Neural progenitor cell (in vitro differentiated cells): ENCODE results near the gene GPR183. TPM values are rescaled to one million over a fixed set of nuclear protein-coding genes. Genes with fewer than 3 reads are reported as not detected.

Experiments used
- DNase-seq: peaks from one replicate; pipeline ENCODE4 v3.0.0-alpha.2; 2016; ENCODE audit warnings: low spot score
- H2AFZ ChIP-seq: fragments of 200-600 bp; sonication (generic); replicated peaks from 2 replicates; pipeline ENCODE4 v1.6.1; 2016; ENCODE audit warnings: antibody characterized with exemption
- H3F3A ChIP-seq: fragments of 200-600 bp; sonication (generic); 2 replicates; pipeline ENCODE4 v1.6.1; 2016; ENCODE audit warnings: antibody characterized with exemption, low read depth
- H3K27ac ChIP-seq: fragments of 200-600 bp; sonication (generic); 2 replicates; pipeline ENCODE4 v1.5.1; 2016; ENCODE audit warnings: mild to moderate bottlenecking
- H3K27me3 ChIP-seq: fragments of 200-600 bp; sonication (generic); 2 replicates; pipeline ENCODE4 v1.6.1; 2016; ENCODE audit warnings: mild to moderate bottlenecking, moderate library complexity
- H3K36me3 ChIP-seq: fragments of 200-600 bp; sonication (generic); 2 replicates; pipeline ENCODE4 v1.5.1; 2016
- H3K4me1 ChIP-seq: fragments of 200-600 bp; sonication (generic); 2 replicates; pipeline ENCODE4 v1.6.1; 2016; ENCODE audit warnings: mixed run types
- H3K4me2 ChIP-seq: fragments of 200-600 bp; sonication (generic); 2 replicates; pipeline ENCODE4 v1.6.1; 2016
- H3K4me3 ChIP-seq: fragments of 200-600 bp; sonication (generic); 2 replicates; pipeline ENCODE4 v1.5.1; 2016
- H3K79me2 ChIP-seq: fragments of 200-600 bp; sonication (generic); 2 replicates; pipeline ENCODE4 v1.6.1; 2016; ENCODE audit warnings: low read depth
- H3K9ac ChIP-seq: fragments of 200-600 bp; sonication (generic); 2 replicates; pipeline ENCODE4 v1.6.1; 2016
- H3K9me3 ChIP-seq: fragments of 200-600 bp; sonication (generic); 2 replicates; pipeline ENCODE4 v1.5.1; 2016; ENCODE audit warnings: low read depth
- H4K20me1 ChIP-seq: fragments of 200-600 bp; sonication (generic); 2 replicates; pipeline ENCODE4 v1.6.1; 2016; ENCODE audit warnings: low read depth
- H3K27ac Mint-ChIP-seq: 3 replicates; pipeline ENCODE4 v1.8.0; 2021; ENCODE audit warnings: mixed read lengths
- H3K27me3 Mint-ChIP-seq: 2 replicates; pipeline ENCODE4 v1.8.0; 2022; ENCODE audit warnings: low read depth, mild to moderate bottlenecking, inconsistent platforms, moderate library complexity, mixed read lengths; ENCODE audit not compliant: insufficient read depth
- H3K36me3 Mint-ChIP-seq: 3 replicates; pipeline ENCODE4 v1.8.0; 2021; ENCODE audit warnings: mixed read lengths
- H3K4me1 Mint-ChIP-seq: 3 replicates; pipeline ENCODE4 v1.8.0; 2021; ENCODE audit warnings: mixed read lengths
- H3K4me3 Mint-ChIP-seq: 3 replicates; pipeline ENCODE4 v1.8.0; 2021; ENCODE audit warnings: mild to moderate bottlenecking, moderate library complexity, mixed read lengths
- H3K9me3 Mint-ChIP-seq: 3 replicates; pipeline ENCODE4 v1.8.0; 2020; ENCODE audit warnings: mixed read lengths
- EZH2 ChIP-seq: fragments of 200-600 bp; sonication (generic); IDR thresholded peaks from 2 replicates; pipeline ENCODE4 v1.6.1; 2017; ENCODE audit warnings: antibody characterized with exemption, mild to moderate bottlenecking, moderate library complexity
- EZH2phosphoT487 ChIP-seq: fragments of 200-600 bp; sonication (generic); IDR thresholded peaks from 2 replicates; pipeline ENCODE4 v1.6.1; 2017; ENCODE audit warnings: antibody characterized with exemption
- total RNA-seq: library from RNA; depleted of rRNA; stranded (reverse); fragments of >200 nt; gene quantifications from 2 replicates; pipeline ENCODE4 v1.2.3, GENCODE V29; 2015; ENCODE audit warnings: low replicate concordance
- TF ChIP-seq, protein P1 (sequence below): fragments of 200-600 bp; sonication (generic); IDR thresholded peaks from 2 replicates; pipeline ENCODE4 v1.5.1; 2017; ENCODE audit warnings: antibody characterized with exemption, mild to moderate bottlenecking

GPR183 gene
- total RNA-seq, 1 donor from 2014 or later, result not detected

DNA sequence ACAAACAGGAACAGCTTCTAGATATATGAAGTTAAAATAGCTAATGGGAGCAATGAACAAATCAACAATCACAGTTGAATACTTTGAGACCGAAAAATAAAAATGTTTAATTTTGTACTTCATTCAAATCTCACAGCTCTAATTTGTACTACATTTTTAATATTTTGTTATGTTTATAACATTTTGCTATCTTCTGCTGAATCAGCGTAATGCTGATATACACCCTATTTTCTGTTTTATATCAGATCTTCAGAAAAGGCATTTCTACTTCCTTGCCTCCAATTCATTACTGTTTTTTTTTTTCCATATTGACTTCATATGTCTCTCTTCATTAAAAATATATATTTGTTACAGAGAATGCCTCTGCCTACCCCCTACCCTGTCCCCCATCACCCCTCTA, 27.9 kb upstream of the GPR183 start:
- no peaks in the 10 kb centered on the region for H3F3A ChIP-seq
- no peaks in the 10 kb centered on the region for H3K79me2 ChIP-seq
- H3K4me2 ChIP-seq, result no peak overlapping the region
- no peaks in the 10 kb centered on the region for H3K27me3 ChIP-seq
- no peak for DNase-seq
- H3K27me3 Mint-ChIP-seq, result peaks cover 4% of the 10 kb centered on the region
- H3K4me1 ChIP-seq, result no peaks in the 10 kb centered on the region
- H3K9ac ChIP-seq, result no peak overlapping the region
- H3K36me3 Mint-ChIP-seq, result peaks cover 3% of the 10 kb centered on the region
- TF ChIP-seq EZH2 (no peak), EZH2phosphoT487 (no peak)
- TF ChIP-seq, protein P1, sequence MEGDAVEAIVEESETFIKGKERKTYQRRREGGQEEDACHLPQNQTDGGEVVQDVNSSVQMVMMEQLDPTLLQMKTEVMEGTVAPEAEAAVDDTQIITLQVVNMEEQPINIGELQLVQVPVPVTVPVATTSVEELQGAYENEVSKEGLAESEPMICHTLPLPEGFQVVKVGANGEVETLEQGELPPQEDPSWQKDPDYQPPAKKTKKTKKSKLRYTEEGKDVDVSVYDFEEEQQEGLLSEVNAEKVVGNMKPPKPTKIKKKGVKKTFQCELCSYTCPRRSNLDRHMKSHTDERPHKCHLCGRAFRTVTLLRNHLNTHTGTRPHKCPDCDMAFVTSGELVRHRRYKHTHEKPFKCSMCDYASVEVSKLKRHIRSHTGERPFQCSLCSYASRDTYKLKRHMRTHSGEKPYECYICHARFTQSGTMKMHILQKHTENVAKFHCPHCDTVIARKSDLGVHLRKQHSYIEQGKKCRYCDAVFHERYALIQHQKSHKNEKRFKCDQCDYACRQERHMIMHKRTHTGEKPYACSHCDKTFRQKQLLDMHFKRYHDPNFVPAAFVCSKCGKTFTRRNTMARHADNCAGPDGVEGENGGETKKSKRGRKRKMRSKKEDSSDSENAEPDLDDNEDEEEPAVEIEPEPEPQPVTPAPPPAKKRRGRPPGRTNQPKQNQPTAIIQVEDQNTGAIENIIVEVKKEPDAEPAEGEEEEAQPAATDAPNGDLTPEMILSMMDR, result no peak
- no peak overlapping the region for H2AFZ ChIP-seq
- no peak overlapping the region for H3K4me3 ChIP-seq
- no peaks in the 10 kb centered on the region for H4K20me1 ChIP-seq
- no peaks in the 10 kb centered on the region for H3K9me3 ChIP-seq
- H3K36me3 ChIP-seq, result no peaks in the 10 kb centered on the region
- H3K27ac ChIP-seq, result no peak overlapping the region
- peaks cover 3% of the 10 kb centered on the region for H3K4me1 Mint-ChIP-seq
- H3K9me3 Mint-ChIP-seq, result no peaks in the 10 kb centered on the region
- no peak overlapping the region for H3K4me3 Mint-ChIP-seq
- no peak overlapping the region for H3K27ac Mint-ChIP-seq

DNA sequence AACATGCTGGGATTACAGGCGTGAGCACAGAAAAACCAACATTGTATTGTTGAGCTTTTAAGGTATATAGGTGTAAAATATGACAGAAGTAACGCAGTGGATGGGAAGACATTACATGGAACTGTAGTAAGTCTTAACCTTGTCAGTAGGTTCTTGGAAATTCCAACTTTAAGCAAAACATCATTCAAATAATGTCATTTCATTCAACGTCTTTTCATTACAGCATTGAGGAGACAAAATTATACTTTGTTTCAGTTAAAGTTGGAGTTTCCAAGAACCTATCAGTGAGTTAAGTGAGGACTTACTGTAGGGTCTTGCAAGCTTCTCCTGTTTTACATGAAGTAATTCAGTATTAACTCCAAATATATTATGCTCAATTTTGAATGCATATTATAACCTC, 27.0 kb upstream of the GPR183 start:
- Mint-ChIP-seq H3K36me3 (peaks cover 9% of the 10 kb centered on the region), H3K27me3 (peaks cover 4% of the 10 kb centered on the region), H3K4me1 (peaks cover 3% of the 10 kb centered on the region), H3K27ac (no peak overlapping the region), H3K9me3 (no peaks in the 10 kb centered on the region), H3K4me3 (no peak overlapping the region)
- TF ChIP-seq EZH2 (no peak), EZH2phosphoT487 (no peak)
- TF ChIP-seq, protein P1, result no peak
- DNase-seq, result no peak
- no peak overlapping the region for H3K4me2 ChIP-seq
- no peaks in the 10 kb centered on the region for H3K4me1 ChIP-seq
- no peaks in the 10 kb centered on the region for H3K9me3 ChIP-seq
- no peak overlapping the region for H2AFZ ChIP-seq
- no peaks in the 10 kb centered on the region for H3F3A ChIP-seq
- H3K27me3 ChIP-seq, result no peaks in the 10 kb centered on the region
- no peaks in the 10 kb centered on the region for H3K36me3 ChIP-seq
- H3K79me2 ChIP-seq, result no peaks in the 10 kb centered on the region
- H3K4me3 ChIP-seq, result no peak overlapping the region
- no peaks in the 10 kb centered on the region for H4K20me1 ChIP-seq
- H3K9ac ChIP-seq, result no peak overlapping the region
- H3K27ac ChIP-seq, result no peak overlapping the region

DNA sequence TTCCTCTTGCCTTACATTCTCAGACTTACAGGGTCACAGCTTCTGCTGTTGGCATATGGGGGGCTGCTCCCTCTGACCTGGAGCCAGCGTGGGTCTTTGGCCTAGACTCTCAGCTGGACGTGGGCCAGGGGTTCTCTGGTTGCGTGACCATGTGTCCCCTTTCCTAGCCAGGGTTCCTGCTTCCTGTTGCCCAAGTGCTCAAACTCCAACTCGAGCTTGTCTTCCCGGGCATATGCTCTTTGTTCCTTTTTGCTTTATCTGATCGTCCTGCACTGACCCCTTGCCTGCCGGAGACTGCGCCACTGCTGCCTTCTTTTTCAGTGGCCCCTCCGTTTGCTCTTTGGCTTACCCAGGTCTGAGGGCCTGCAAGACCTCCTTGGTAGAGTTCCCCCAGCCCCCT, 25.3 kb upstream of the GPR183 start:
- Histone ChIP-seq H3K27me3 (no peaks in the 10 kb centered on the region), H3K4me2 (no peak overlapping the region), H4K20me1 (no peaks in the 10 kb centered on the region), H3K4me3 (no peak overlapping the region), H3F3A (no peaks in the 10 kb centered on the region), H3K4me1 (no peaks in the 10 kb centered on the region), H3K79me2 (no peaks in the 10 kb centered on the region), H3K36me3 (no peaks in the 10 kb centered on the region), H3K9me3 (no peaks in the 10 kb centered on the region), H3K27ac (no peak overlapping the region), H3K9ac (no peak overlapping the region), H2AFZ (no peak overlapping the region)
- Mint-ChIP-seq H3K27ac (no peak overlapping the region), H3K27me3 (peaks cover 4% of the 10 kb centered on the region), H3K36me3 (peaks cover 9% of the 10 kb centered on the region), H3K4me3 (no peak overlapping the region), H3K9me3 (no peaks in the 10 kb centered on the region), H3K4me1 (peaks cover 3% of the 10 kb centered on the region)
- TF ChIP-seq EZH2phosphoT487, result no peak
- no peak for TF ChIP-seq EZH2
- TF ChIP-seq, protein P1, result no peak
- DNase-seq, result no peak
